ENCODE data around the gene UPF1. TPM values are rescaled to one million over a fixed set of nuclear protein-coding genes. Genes with fewer than 3 reads are reported as not detected.

UPF1 gene
- total RNA-seq, 2 experiments from 2014 or later, result 77.2 to 113 TPM

- intact Hi-C loops (cut with micrococcal nuclease; ENCODE audit: unreplicated experiment), result no loop called here
- Histone ChIP-seq H3K9me2 (ENCODE audit: insufficient read depth, low read length) (no peaks in the 10 kb centered on the region), H4K20me1 (ENCODE audit: insufficient read depth, low read length) (0 out of 2 replicates have a peak, but pooled peaks cover 4% of the 10 kb centered on the region), H3K4me3 (ENCODE audit: low read depth, low read length, poor library complexity, severe bottlenecking) (no peak overlapping the region), H3K4me1 (ENCODE audit: insufficient read depth, low read length, poor library complexity, severe bottlenecking) (peaks cover under 1% of the 10 kb centered on the region), H3K9me3 (ENCODE audit: low read length) (no peaks in the 10 kb centered on the region), H3K79me2 (ENCODE audit: insufficient read depth, low read depth, low read length) (no peaks in the 10 kb centered on the region), H2AFZ (ENCODE audit: low read length) (no peak overlapping the region), H3K36me3 (ENCODE audit: insufficient read depth, low read length) (peaks cover 100% of the 10 kb centered on the region), H3K27ac (ENCODE audit: low read depth, low read length, poor library complexity, severe bottlenecking) (no peak overlapping the region), H3K4me2 (ENCODE audit: low read length) (no peak overlapping the region)
- DNase-seq (ENCODE audit: low spot score), result no peak
- TF ChIP-seq CTCF (conservative IDR thresholded peaks at IDR 0.05; ENCODE audit: low read length) (no peak), EZH2phosphoT487 (IDR thresholded peaks at IDR 0.05; ENCODE audit: borderline replicate concordance, low read depth, low read length) (no peak)
- no TSS peak for BruUV-seq (replicated peaks)
- ChIA-PET POLR2A (interaction anchor here (1.0 kb wide), 1 partner anchor 9 kb away, joined by 4 read pairs; no protein-coding TSS in a partner anchor), CTCF (ENCODE audit: unreplicated experiment) (no interaction called here)
Observed at GRCh38 chr19:18855647-18856384, 24.1 kb downstream of the UPF1 start.

GRCh38 chr19:18856385-18857126, 24.8 kb downstream of the UPF1 start:
- Histone ChIP-seq H3K9me2 (ENCODE audit: insufficient read depth, low read length) (no peaks in the 10 kb centered on the region), H3K36me3 (ENCODE audit: insufficient read depth, low read length) (peaks cover 100% of the 10 kb centered on the region), H3K9me3 (ENCODE audit: low read length) (no peaks in the 10 kb centered on the region), H4K20me1 (ENCODE audit: insufficient read depth, low read length) (0 out of 2 replicates have a peak, but pooled peaks cover 4% of the 10 kb centered on the region), H3K4me3 (ENCODE audit: low read depth, low read length, poor library complexity, severe bottlenecking) (no peak overlapping the region), H3K27ac (ENCODE audit: low read depth, low read length, poor library complexity, severe bottlenecking) (no peak overlapping the region), H3K4me1 (ENCODE audit: insufficient read depth, low read length, poor library complexity, severe bottlenecking) (peaks cover 5% of the 10 kb centered on the region), H3K79me2 (ENCODE audit: insufficient read depth, low read depth, low read length) (no peaks in the 10 kb centered on the region), H3K4me2 (ENCODE audit: low read length) (no peak overlapping the region), H2AFZ (ENCODE audit: low read length) (no peak overlapping the region)
- TF ChIP-seq CTCF (conservative IDR thresholded peaks at IDR 0.05; ENCODE audit: low read length), result peak; percentile 53
- TF ChIP-seq EZH2phosphoT487 (IDR thresholded peaks at IDR 0.05; ENCODE audit: borderline replicate concordance, low read depth, low read length), result no peak
- BruUV-seq (replicated peaks), result no TSS peak
- POLR2A ChIA-PET, result interaction anchor here (0.5 kb wide), 1 partner anchor 1525 kb away, joined by 3 read pairs; no protein-coding TSS in a partner anchor
- intact Hi-C loops (cut with micrococcal nuclease; ENCODE audit: unreplicated experiment), result no loop called here
- CTCF ChIA-PET (ENCODE audit: unreplicated experiment), result no interaction called here
- DNase-seq (ENCODE audit: low spot score), result no peak

All from OCI-LY7 (cell line).